Central memory CD8-positive, alpha-beta T cell (primary cell): ENCODE data around the gene SMARCA2.

Experiments
- ATAC-seq: fragments of 150-1000 bp; cut with Tn5 transposase; replicated peaks from 2 replicates; pipeline ENCODE4 v1.10.0; 2022; ENCODE audit warnings: mild to moderate bottlenecking, moderate FRiP score, moderate number of reproducible peaks; ENCODE audit not compliant: poor library complexity, severe bottlenecking; ENCODE audit errors: extremely low read depth
- DNase-seq, 2 donors: peaks; one replicate each; pipeline ENCODE4 v3.0.0; 2021; ENCODE audit warnings: low spot score in 2 of 2
- H3K27ac Mint-ChIP-seq: one replicate; pipeline ENCODE4 v1.8.0; 2022; ENCODE audit warnings: low read depth, mild to moderate bottlenecking, moderate library complexity, mixed read lengths
- H3K27me3 Mint-ChIP-seq: one replicate; pipeline ENCODE4 v1.8.0; 2022; ENCODE audit warnings: mixed read lengths
- H3K36me3 Mint-ChIP-seq: one replicate; pipeline ENCODE4 v1.8.0; 2022; ENCODE audit warnings: mild to moderate bottlenecking, moderate library complexity, mixed read lengths; ENCODE audit not compliant: insufficient read depth
- H3K4me1 Mint-ChIP-seq: one replicate; pipeline ENCODE4 v1.8.0; 2022; ENCODE audit warnings: mixed read lengths
- H3K4me3 Mint-ChIP-seq: one replicate; pipeline ENCODE4 v1.8.0; 2022; ENCODE audit warnings: mild to moderate bottlenecking, moderate library complexity, mixed read lengths
- H3K9me3 Mint-ChIP-seq: one replicate; pipeline ENCODE4 v1.8.0; 2022; ENCODE audit warnings: mixed read lengths

SMARCA2 gene

GRCh38 chr9:2029666-2030170 is 14.6 kb downstream of the SMARCA2 start:
- Mint-ChIP-seq H3K4me3 (no peak overlapping the region), H3K27me3 (no peaks in the 10 kb centered on the region), H3K9me3 (no peaks in the 10 kb centered on the region), H3K4me1 (peaks cover 75% of the 10 kb centered on the region), H3K36me3 (peaks cover 56% of the 10 kb centered on the region), H3K27ac (peak overlapping the region; percentile 47)
- DNase-seq (no peak), ATAC-seq (no peak)

- peaks cover 63% of the 10 kb centered on the region for H3K4me1 Mint-ChIP-seq
- H3K27ac Mint-ChIP-seq, result peak overlapping the region; percentile 32
- ATAC-seq, result no peak
- H3K27me3 Mint-ChIP-seq, result no peaks in the 10 kb centered on the region
- DNase-seq, result no peak
- peaks cover 67% of the 10 kb centered on the region for H3K36me3 Mint-ChIP-seq
- no peaks in the 10 kb centered on the region for H3K9me3 Mint-ChIP-seq
- H3K4me3 Mint-ChIP-seq, result no peak overlapping the region
Observed at GRCh38 chr9:2032234-2032633, 17.1 kb downstream of the SMARCA2 start.

DNA sequence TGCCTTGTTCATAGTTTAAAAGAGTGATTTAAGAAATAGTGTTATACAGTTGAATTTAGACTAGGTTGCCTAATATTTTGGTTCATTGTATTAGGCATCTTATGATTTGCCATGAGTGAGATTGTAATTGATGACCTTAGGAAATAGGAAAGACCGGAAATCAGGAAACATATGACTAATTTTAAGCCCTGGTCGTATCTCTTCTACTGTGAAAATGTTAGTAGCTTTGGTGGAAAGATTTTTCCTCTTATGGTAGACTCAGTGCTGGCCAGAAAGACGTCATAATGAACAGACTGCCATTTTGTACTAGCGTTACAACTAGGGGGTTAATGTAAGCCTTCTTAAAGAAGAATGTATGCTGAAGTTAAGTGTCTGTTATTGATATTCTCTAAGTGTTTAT is 21.7 kb downstream of the SMARCA2 start:
- Mint-ChIP-seq H3K4me1 (peaks cover 46% of the 10 kb centered on the region), H3K4me3 (no peak overlapping the region), H3K9me3 (no peaks in the 10 kb centered on the region), H3K27me3 (no peaks in the 10 kb centered on the region), H3K36me3 (peaks cover 70% of the 10 kb centered on the region), H3K27ac (no peak overlapping the region)
- ATAC-seq, result no peak
- DNase-seq, result no peak

DNA sequence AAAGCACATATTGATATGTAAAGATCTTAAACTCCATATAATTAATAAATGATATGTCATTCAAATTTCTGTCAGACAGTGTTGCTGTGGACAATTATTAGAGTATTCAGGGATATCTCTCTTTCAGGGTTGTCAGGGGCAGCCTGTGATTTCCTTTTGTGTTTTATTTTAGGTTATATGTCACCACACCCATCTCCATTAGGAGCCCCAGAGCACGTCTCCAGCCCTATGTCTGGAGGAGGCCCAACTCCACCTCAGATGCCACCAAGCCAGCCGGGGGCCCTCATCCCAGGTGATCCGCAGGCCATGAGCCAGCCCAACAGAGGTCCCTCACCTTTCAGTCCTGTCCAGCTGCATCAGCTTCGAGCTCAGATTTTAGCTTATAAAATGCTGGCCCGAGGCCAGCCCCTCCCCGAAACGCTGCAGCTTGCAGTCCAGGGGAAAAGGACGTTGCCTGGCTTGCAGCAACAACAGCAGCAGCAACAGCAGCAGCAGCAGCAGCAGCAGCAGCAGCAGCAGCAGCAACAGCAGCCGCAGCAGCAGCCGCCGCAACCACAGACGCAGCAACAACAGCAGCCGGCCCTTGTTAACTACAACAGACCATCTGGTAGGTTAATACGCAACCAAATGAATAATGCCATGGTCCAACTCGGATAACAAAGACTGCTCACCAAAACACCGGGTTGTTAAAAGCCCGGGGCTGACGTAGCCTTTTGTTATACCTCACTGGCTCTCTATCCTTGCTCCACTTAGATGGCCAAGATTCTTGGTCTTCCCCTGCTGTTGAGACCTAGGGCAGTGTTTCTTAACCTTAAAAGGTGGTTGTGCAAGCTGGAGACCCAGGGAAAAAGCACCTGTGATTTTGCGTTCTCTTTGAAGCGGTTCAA is 24.4 kb downstream of the SMARCA2 start:
- H3K27ac Mint-ChIP-seq, result no peak overlapping the region
- H3K4me1 Mint-ChIP-seq, result peaks cover 56% of the 10 kb centered on the region
- ATAC-seq (no peak), DNase-seq (no peak)
- peaks cover 59% of the 10 kb centered on the region for H3K36me3 Mint-ChIP-seq
- H3K4me3 Mint-ChIP-seq, result no peak overlapping the region
- H3K9me3 Mint-ChIP-seq, result no peaks in the 10 kb centered on the region
- H3K27me3 Mint-ChIP-seq, result no peaks in the 10 kb centered on the region

GRCh38 chr9:2040828-2041227 is 25.7 kb downstream of the SMARCA2 start:
- peaks cover 63% of the 10 kb centered on the region for H3K36me3 Mint-ChIP-seq

DNA sequence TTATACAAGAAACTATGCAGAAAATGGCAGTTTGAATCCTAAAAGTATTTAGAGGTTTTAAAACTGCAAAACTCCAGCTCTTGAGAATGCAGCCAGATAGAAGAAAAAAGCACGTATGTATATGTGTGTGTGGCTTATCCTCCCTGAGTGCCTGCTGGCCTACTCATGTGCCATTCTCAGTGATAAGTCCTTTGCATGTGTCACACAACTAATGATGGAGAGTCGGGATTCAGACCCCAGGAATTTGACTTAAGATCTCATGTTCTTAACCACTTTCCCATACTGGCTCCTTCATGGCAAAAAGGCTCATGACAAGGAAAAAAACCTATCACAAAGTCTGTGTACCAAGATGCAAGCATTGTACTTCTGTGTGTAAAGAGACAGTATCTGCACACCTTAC is 26.6 kb downstream of the SMARCA2 start:
- ATAC-seq (no peak), DNase-seq (no peak)
- Mint-ChIP-seq H3K36me3 (peaks cover 62% of the 10 kb centered on the region), H3K4me3 (no peak overlapping the region), H3K27me3 (no peaks in the 10 kb centered on the region), H3K27ac (no peak overlapping the region), H3K4me1 (peaks cover 51% of the 10 kb centered on the region), H3K9me3 (no peaks in the 10 kb centered on the region)

More at GRCh38 chr9:2040828-2041227, 25.7 kb downstream of the SMARCA2 start:
- Mint-ChIP-seq H3K4me3 (no peak overlapping the region), H3K9me3 (no peaks in the 10 kb centered on the region), H3K27ac (peak overlapping the region; percentile 8), H3K27me3 (no peaks in the 10 kb centered on the region), H3K4me1 (peaks cover 58% of the 10 kb centered on the region)
- no peak for ATAC-seq
- DNase-seq, result no peak

DNA sequence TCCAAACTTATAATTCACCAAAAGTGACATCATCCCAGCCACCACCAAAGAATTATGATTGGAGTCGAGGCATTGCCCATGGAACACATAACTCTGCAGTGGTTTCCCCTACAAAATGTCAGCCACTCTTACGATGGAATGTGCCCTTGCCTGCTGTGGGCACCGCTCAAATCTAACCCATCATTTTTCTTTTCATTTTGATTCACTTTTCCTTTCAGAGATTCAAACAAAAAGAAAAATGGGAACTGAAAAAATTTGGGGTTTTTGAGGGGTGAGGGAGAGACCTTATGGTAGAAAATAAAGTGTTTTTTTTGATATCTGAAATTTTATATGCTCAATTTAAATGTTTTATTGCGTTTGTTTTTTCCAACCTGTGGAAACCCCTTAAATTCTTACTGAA is 28.1 kb downstream of the SMARCA2 start:
- ATAC-seq (no peak), DNase-seq (no peak)
- no peaks in the 10 kb centered on the region for H3K27me3 Mint-ChIP-seq
- H3K4me3 Mint-ChIP-seq, result no peak overlapping the region
- peak overlapping the region; percentile 16 for H3K27ac Mint-ChIP-seq
- peaks cover 38% of the 10 kb centered on the region for H3K4me1 Mint-ChIP-seq
- no peaks in the 10 kb centered on the region for H3K9me3 Mint-ChIP-seq
- peaks cover 60% of the 10 kb centered on the region for H3K36me3 Mint-ChIP-seq

- DNase-seq (no peak), ATAC-seq (no peak)
- Mint-ChIP-seq H3K4me1 (peaks cover 32% of the 10 kb centered on the region), H3K27ac (peak overlapping the region; percentile 16), H3K9me3 (no peaks in the 10 kb centered on the region), H3K4me3 (no peak overlapping the region), H3K36me3 (peaks cover 58% of the 10 kb centered on the region), H3K27me3 (no peaks in the 10 kb centered on the region)
Observed at GRCh38 chr9:2043881-2044462, 28.8 kb downstream of the SMARCA2 start.

- Mint-ChIP-seq H3K27me3 (no peaks in the 10 kb centered on the region), H3K4me1 (peaks cover 38% of the 10 kb centered on the region), H3K4me3 (no peak overlapping the region), H3K27ac (no peak overlapping the region), H3K36me3 (peaks cover 53% of the 10 kb centered on the region), H3K9me3 (no peaks in the 10 kb centered on the region)
- DNase-seq (no peak), ATAC-seq (no peak)
Observed at GRCh38 chr9:2047144-2047671, 32.1 kb downstream of the SMARCA2 start.

DNA sequence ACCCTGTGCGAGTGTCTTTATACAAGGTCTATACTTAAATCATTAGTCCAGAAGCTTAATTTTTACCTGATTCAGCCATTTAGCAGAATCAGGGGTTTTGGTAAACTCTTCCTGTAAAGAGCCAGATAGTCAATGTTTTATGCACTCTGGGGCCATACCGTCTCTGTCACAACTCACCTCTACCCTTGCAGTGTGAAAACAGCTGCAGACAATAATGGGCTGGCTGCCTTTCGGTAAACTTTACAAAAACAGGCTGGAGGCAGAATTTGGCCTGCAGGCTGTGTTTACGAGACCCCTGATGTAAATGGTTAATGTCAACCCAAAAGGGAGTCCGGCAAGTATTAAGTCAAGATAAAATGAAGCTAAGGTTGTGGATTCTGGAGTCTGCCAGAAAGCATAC is 32.8 kb downstream of the SMARCA2 start:
- DNase-seq (no peak), ATAC-seq (no peak)
- Mint-ChIP-seq H3K27ac (no peak overlapping the region), H3K27me3 (no peaks in the 10 kb centered on the region), H3K4me1 (peaks cover 39% of the 10 kb centered on the region), H3K36me3 (peaks cover 49% of the 10 kb centered on the region), H3K4me3 (no peak overlapping the region), H3K9me3 (no peaks in the 10 kb centered on the region)

GRCh38 chr9:2050236-2050635 is 35.1 kb downstream of the SMARCA2 start:
- Mint-ChIP-seq H3K27ac (peak overlapping the region; percentile 68), H3K9me3 (no peaks in the 10 kb centered on the region), H3K4me1 (peaks cover 48% of the 10 kb centered on the region), H3K36me3 (peaks cover 40% of the 10 kb centered on the region), H3K27me3 (no peaks in the 10 kb centered on the region), H3K4me3 (no peak overlapping the region)
- no peak for DNase-seq
- ATAC-seq, result no peak

DNA sequence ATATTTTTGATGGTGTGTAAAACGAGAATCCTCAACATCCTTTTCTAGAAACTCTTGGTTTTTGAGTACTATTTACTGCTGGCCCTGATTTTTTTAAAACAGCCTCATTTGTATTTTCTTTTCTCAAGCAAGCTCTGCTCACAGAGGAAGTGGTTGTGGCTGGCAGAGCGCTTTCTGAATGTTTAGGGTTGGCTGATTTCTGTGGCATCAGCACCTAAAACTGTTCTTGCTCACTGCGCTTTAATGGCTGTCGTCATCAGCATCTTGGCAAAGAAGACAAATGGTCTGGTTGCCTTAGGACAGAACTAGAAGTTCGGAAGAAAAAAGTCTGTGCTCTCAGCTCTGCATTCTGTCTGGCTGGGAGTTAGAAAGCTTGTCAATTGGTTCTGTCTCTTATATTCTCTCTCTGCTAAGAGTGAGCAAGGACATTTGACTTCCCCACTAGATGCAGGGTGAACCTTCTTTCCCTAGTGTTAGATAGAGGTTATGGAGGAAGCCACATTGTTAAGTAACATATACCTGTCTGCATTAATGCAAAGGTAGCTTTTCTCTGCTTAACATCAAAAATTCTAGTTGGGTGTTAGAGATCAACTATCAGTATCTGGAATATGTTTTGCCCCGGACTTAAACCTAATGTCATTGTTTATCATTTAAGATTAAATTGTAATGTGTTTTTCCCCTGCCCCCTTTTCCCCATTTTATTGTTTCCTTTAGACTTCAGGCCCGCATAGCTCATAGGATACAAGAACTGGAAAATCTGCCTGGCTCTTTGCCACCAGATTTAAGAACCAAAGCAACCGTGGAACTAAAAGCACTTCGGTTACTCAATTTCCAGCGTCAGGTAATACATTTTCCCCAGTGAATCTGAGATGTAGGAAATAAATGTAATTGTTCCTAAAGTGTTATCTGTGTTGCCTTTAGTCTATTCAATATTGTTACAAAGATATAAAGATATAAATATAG is 39.0 kb downstream of the SMARCA2 start:
- Mint-ChIP-seq H3K36me3 (peaks cover 41% of the 10 kb centered on the region), H3K4me3 (peak overlapping the region; percentile 58), H3K27ac (peak overlapping the region; percentile 92), H3K27me3 (no peaks in the 10 kb centered on the region), H3K4me1 (peaks cover 56% of the 10 kb centered on the region), H3K9me3 (no peaks in the 10 kb centered on the region)
- DNase-seq (peak; percentile 44 to 73), ATAC-seq (peak; percentile 99)
